HG02938 (cell line): ENCODE measurements around the gene CSNK2A2.

Source experiments
- ATAC-seq: cut with Tn5 transposase; IDR thresholded peaks from one replicate; pipeline ENCODE4 v1.9.1; 2021; ENCODE audit warnings: mild to moderate bottlenecking, moderate library complexity; ENCODE audit not compliant: unreplicated experiment

CSNK2A2 gene

GRCh38 chr16:58198022-58198683 is at the start of gene CSNK2A2:
Gene CSNK2A2 (minus strand): TSS chr16:58198106. CDS start chr16:58197736, 370 bp downstream.
- ATAC-seq = peak; percentile 66

GRCh38 chr16:58243528-58244004 is 45.7 kb upstream of the CSNK2A2 start:
- ATAC-seq = peak; percentile 98

- ATAC-seq = no peak
These were observed 38.9 kb upstream of the CSNK2A2 start for GRCh38 chr16:58236831-58237230.

GRCh38 chr16:58236231-58236690 is 38.4 kb upstream of the CSNK2A2 start:
- ATAC-seq = peak; percentile 91

GRCh38 chr16:58235663-58236062 is 37.8 kb upstream of the CSNK2A2 start:
- no peak for ATAC-seq

GRCh38 chr16:58234831-58235595 is 37.1 kb upstream of the CSNK2A2 start:
- no peak for ATAC-seq

GRCh38 chr16:58230259-58230658 is 32.4 kb upstream of the CSNK2A2 start:
- ATAC-seq = no peak

GRCh38 chr16:58226790-58227189 is 28.9 kb upstream of the CSNK2A2 start:
- ATAC-seq = no peak

- no peak for ATAC-seq
These were observed 28.2 kb upstream of the CSNK2A2 start for GRCh38 chr16:58225965-58226602.

GRCh38 chr16:58222532-58223316 is 24.8 kb upstream of the CSNK2A2 start:
- ATAC-seq = no peak

GRCh38 chr16:58219432-58219831 is 21.5 kb upstream of the CSNK2A2 start:
- ATAC-seq = no peak

GRCh38 chr16:58218786-58219185 is 20.9 kb upstream of the CSNK2A2 start:
- no peak for ATAC-seq

GRCh38 chr16:58217311-58217925 is 19.5 kb upstream of the CSNK2A2 start:
- no peak for ATAC-seq

GRCh38 chr16:58212824-58213655 is 15.1 kb upstream of the CSNK2A2 start:
- no peak for ATAC-seq

GRCh38 chr16:58211846-58212245 is 13.9 kb upstream of the CSNK2A2 start:
- ATAC-seq = no peak

GRCh38 chr16:58211245-58211644 is 13.3 kb upstream of the CSNK2A2 start:
- ATAC-seq = no peak

- no peak for ATAC-seq
These were observed 7.5 kb upstream of the CSNK2A2 start for GRCh38 chr16:58205276-58206036.

- no peak for ATAC-seq
These were observed 3.3 kb upstream of the CSNK2A2 start for GRCh38 chr16:58201163-58201562.
